ENCODE data around the gene TRAPPC4.
"Not testable (repeated sequence)": the region's sequence is repeated elsewhere in the genome, so short reads cannot be mapped to it uniquely, and the experiment has no call there.

The TRAPPC4 gene

GRCh38 chr11:119034813-119035212 is 16.2 kb downstream of the TRAPPC4 start:
- DNase-seq: no peak

- DNase-seq: no peak
Observed at GRCh38 chr11:119038884-119039283, 20.3 kb downstream of the TRAPPC4 start.

- DNase-seq: not testable (repeated sequence)
Observed at GRCh38 chr11:119039471-119039870, 20.9 kb downstream of the TRAPPC4 start.

GRCh38 chr11:119041821-119042514 is 23.4 kb downstream of the TRAPPC4 start:
- DNase-seq: no peak

GRCh38 chr11:119042927-119043326 is 24.4 kb downstream of the TRAPPC4 start:
- no peak for DNase-seq

GRCh38 chr11:119044708-119045107 is 26.1 kb downstream of the TRAPPC4 start:
- DNase-seq: no peak

- DNase-seq: no peak
Observed at GRCh38 chr11:119046489-119046888, 27.9 kb downstream of the TRAPPC4 start.

- DNase-seq: no peak
Observed at GRCh38 chr11:119047205-119047604, 28.6 kb downstream of the TRAPPC4 start.

- no peak for DNase-seq
Observed at GRCh38 chr11:119048644-119049043, 30.1 kb downstream of the TRAPPC4 start.

GRCh38 chr11:119049081-119049480 is 30.5 kb downstream of the TRAPPC4 start:
- DNase-seq: no peak

- DNase-seq: no peak
Observed at GRCh38 chr11:119051440-119052162, 33.0 kb downstream of the TRAPPC4 start.

- no peak for DNase-seq
Observed at GRCh38 chr11:119052163-119052814, 33.7 kb downstream of the TRAPPC4 start.

GRCh38 chr11:119054418-119054817 is 35.9 kb downstream of the TRAPPC4 start:
- DNase-seq: no peak

- no peak for DNase-seq
Observed at GRCh38 chr11:119055901-119056300, 37.3 kb downstream of the TRAPPC4 start.

- DNase-seq: peak; percentile 40
Observed at GRCh38 chr11:119056421-119056999, 37.9 kb downstream of the TRAPPC4 start.

GRCh38 chr11:119057000-119057769 is 38.6 kb downstream of the TRAPPC4 start, which contains the start of gene HYOU1:
Gene HYOU1, minus strand, starts transcription at chr11:119057205. Its CDS starts 1,045 bp downstream, at chr11:119056160.
- peak; percentile 99 for DNase-seq

- DNase-seq: not testable (repeated sequence)
Observed at GRCh38 chr11:119059128-119059527, 40.6 kb downstream of the TRAPPC4 start.

- DNase-seq: no peak
Observed at GRCh38 chr11:119061256-119061655, 42.7 kb downstream of the TRAPPC4 start.

- no peak for DNase-seq
Observed at GRCh38 chr11:119062779-119063178, 44.2 kb downstream of the TRAPPC4 start.

- no peak for DNase-seq
Observed at GRCh38 chr11:119065369-119065768, 46.8 kb downstream of the TRAPPC4 start.

GRCh38 chr11:119067371-119068222 is 49.0 kb downstream of the TRAPPC4 start, which contains the start of gene VPS11:
Gene VPS11, plus strand, starts transcription at chr11:119067818. Its CDS starts 6 bp downstream, at chr11:119067824.
- peak; percentile 97 for DNase-seq
